SK-N-SH (cell line): Measurements from ENCODE around the gene ACP3. TPM values are rescaled to one million over a fixed set of nuclear protein-coding genes. Genes with fewer than 3 reads are reported as not detected.

Experiments
- CTCF ChIA-PET: fragments of 300-600, 350-600 bp; formaldehyde crosslinking; extraction: SDS; loops from one replicate; lab custom pipeline; 2021; lab: Yijun Ruan, JAX
- POLR2A ChIA-PET: fragments of 350-600 bp; sonication (Branson Sonifier 250); formaldehyde crosslinking; extraction: SDS; loops from one replicate; lab custom pipeline; 2020; ENCODE audit warnings: antibody characterized with exemption, inconsistent platforms; lab: Yijun Ruan, JAX
- DNase-seq: peaks from one replicate; pipeline ENCODE4 v3.0.0; 2012
- H2AFZ ChIP-seq: fragments of 200-600 bp; sonication (generic); 2 replicates; pipeline ENCODE4 v1.8.1; 2016; ENCODE audit warnings: antibody characterized with exemption, mild to moderate bottlenecking, low read depth
- H3F3A ChIP-seq: fragments of 200-600 bp; sonication (generic); replicated peaks from 2 replicates; pipeline ENCODE3; 2016; ENCODE audit warnings: antibody characterized with exemption, mild to moderate bottlenecking; ENCODE audit not compliant: insufficient read depth
- H3K27ac ChIP-seq, 2 experiments: fragments of 200-500 bp in 1 of 2; fragments of 200-600 bp in 1 of 2; sonication (Bioruptor generic) in 1 of 2; sonication (generic), shearing (Covaris generic) in 1 of 2; 2 replicates each; pipeline versions ENCODE4 v1.5.1 to v1.6.1; 2014 to 2016; ENCODE audit warnings: low read depth in 2 of 2, inconsistent platforms in 1 of 2, low read length in 1 of 2, mild to moderate bottlenecking in 1 of 2, mixed read lengths in 1 of 2
- H3K27me3 ChIP-seq: fragments of 200-600 bp; sonication (generic), shearing (Covaris generic); 2 replicates; pipeline ENCODE4 v1.6.1; 2016; ENCODE audit warnings: mixed run types; ENCODE audit not compliant: insufficient read depth
- H3K36me3 ChIP-seq, 2 experiments: fragments of 200-500 bp in 1 of 2; fragments of 200-600 bp in 1 of 2; sonication (Bioruptor generic) in 1 of 2; sonication (generic) in 1 of 2; replicated peaks in 1 of 2; 2 replicates each; pipeline versions ENCODE3 to v1.5.1; 2014 to 2016; ENCODE audit warnings: low read length in 1 of 2, mild to moderate bottlenecking in 1 of 2; ENCODE audit not compliant: insufficient read depth in 2 of 2, control insufficient read depth in 1 of 2
- H3K4me1 ChIP-seq, 2 experiments: fragments of 200-500 bp in 1 of 2; fragments of 200-600 bp in 1 of 2; sonication (Bioruptor generic) in 1 of 2; sonication (generic), shearing (Covaris generic) in 1 of 2; 2 replicates each; pipeline versions ENCODE4 v1.5.1 to v1.6.1; 2014 to 2016; ENCODE audit warnings: low read depth in 1 of 2, low read length in 1 of 2, mixed run types in 1 of 2; ENCODE audit not compliant: insufficient read depth in 2 of 2, control insufficient read depth in 1 of 2
- H3K4me2 ChIP-seq: fragments of 200-600 bp; sonication (generic), shearing (Covaris generic); 2 replicates; pipeline ENCODE4 v1.6.1; 2017; ENCODE audit warnings: mixed run types
- H3K4me3 ChIP-seq, 2 experiments: fragments of 200-500 bp in 1 of 2; fragments of 200-600 bp in 1 of 2; sonication (Bioruptor generic) in 1 of 2; sonication (generic), shearing (Covaris generic) in 1 of 2; 2 replicates each; pipeline versions ENCODE4 v1.5.1 to v1.8.1; 2014 to 2016; ENCODE audit warnings: low read depth in 2 of 2, inconsistent platforms in 1 of 2, low read length in 1 of 2, mild to moderate bottlenecking in 1 of 2, mixed read lengths in 1 of 2, moderate library complexity in 1 of 2
- H3K79me2 ChIP-seq: fragments of 200-600 bp; sonication (generic); 2 replicates; pipeline ENCODE4 v1.8.1; 2017; ENCODE audit warnings: mild to moderate bottlenecking; ENCODE audit not compliant: insufficient read depth
- H3K9ac ChIP-seq: fragments of 200-600 bp; sonication (generic); 2 replicates; pipeline ENCODE4 v1.6.1; 2017; ENCODE audit warnings: mixed run types
- H3K9me2 ChIP-seq: fragments of 200-600 bp; sonication (generic); 2 replicates; pipeline ENCODE4 v1.6.1; 2017; ENCODE audit warnings: mixed run types
- H3K9me3 ChIP-seq: fragments of 200-600 bp; sonication (generic); 2 replicates; pipeline ENCODE4 v1.6.1; 2017; ENCODE audit warnings: mixed run types, mild to moderate bottlenecking, moderate library complexity
- H4K20me1 ChIP-seq: fragments of 200-600 bp; sonication (generic); 2 replicates; pipeline ENCODE4 v1.6.1; 2017; ENCODE audit warnings: mild to moderate bottlenecking, mixed run types; ENCODE audit not compliant: insufficient read depth
- EP300 ChIP-seq, 2 experiments: IDR thresholded peaks; 2 replicates each; pipeline versions ENCODE4 v1.4.0 to v1.6.1; 2012; ENCODE audit warnings: borderline replicate concordance in 1 of 2, low read depth in 1 of 2, low read length in 1 of 2
- FOSL2 ChIP-seq: IDR thresholded peaks from 2 replicates; pipeline ENCODE4 v1.4.0; 2012; ENCODE audit warnings: low read depth, mild to moderate bottlenecking, moderate library complexity, borderline replicate concordance
- FOXJ3 ChIP-seq: sonication (generic); formaldehyde crosslinking; IDR thresholded peaks from 2 replicates; pipeline ENCODE4 v1.5.1; 2020; ENCODE audit warnings: mild to moderate bottlenecking, missing genetic modification reagents
- GABPA ChIP-seq: IDR thresholded peaks from 2 replicates; pipeline ENCODE4 v1.4.0; 2012; ENCODE audit warnings: low read depth, mild to moderate bottlenecking
- GATA2 ChIP-seq: sonication (generic); formaldehyde crosslinking; IDR thresholded peaks from 2 replicates; pipeline ENCODE4 v1.5.0; 2020; ENCODE audit warnings: mild to moderate bottlenecking, missing genetic modification reagents
- MXI1 ChIP-seq: IDR thresholded peaks from 2 replicates; pipeline ENCODE4 v1.6.1; 2012; ENCODE audit warnings: mild to moderate bottlenecking, low read depth, low read length, improper control_type of control experiment
- RAD21 ChIP-seq: IDR thresholded peaks from 2 replicates; pipeline ENCODE4 v1.6.1; 2012; ENCODE audit warnings: mild to moderate bottlenecking, low read length
- RXRA ChIP-seq: IDR thresholded peaks from 2 replicates; pipeline ENCODE4 v1.4.0; 2012; ENCODE audit warnings: low read depth, mild to moderate bottlenecking, borderline replicate concordance
- SIN3A ChIP-seq: IDR thresholded peaks from 2 replicates; pipeline ENCODE4 v1.6.1; 2012; ENCODE audit warnings: low read depth, mild to moderate bottlenecking, low read length, moderate library complexity, borderline replicate concordance
- SMC3 ChIP-seq: IDR thresholded peaks from 2 replicates; pipeline ENCODE4 v1.6.1; 2012; ENCODE audit warnings: low read depth, low read length, improper control_type of control experiment
- TAF1 ChIP-seq: IDR thresholded peaks from 2 replicates; pipeline ENCODE4 v1.6.1; 2012; ENCODE audit warnings: low read depth, mild to moderate bottlenecking, low read length, moderate library complexity, borderline replicate concordance
- TCF12 ChIP-seq: IDR thresholded peaks from 2 replicates; pipeline ENCODE4 v1.4.0; 2012
- TEAD4 ChIP-seq: IDR thresholded peaks from 2 replicates; pipeline ENCODE4 v1.4.0; 2012; ENCODE audit warnings: mild to moderate bottlenecking, borderline replicate concordance; ENCODE audit not compliant: insufficient read depth
- WGBS: methylation state at CpG from one replicate; pipeline ENCODE4 v1.1.6; 2017; ENCODE audit warnings: low lambda C conversion rate; 5-methylcytosine and 5-hydroxymethylcytosine counted together
- polyA plus RNA-seq, 3 experiments: library from polyadenylated mRNA; depleted of rRNA; stranded (reverse); fragments of >200 nt; gene quantifications; 2 replicates each; pipeline ENCODE4 v1.2.3, GENCODE V29; 2012
- TF ChIP-seq, protein P1 (sequence below): IDR thresholded peaks from 2 replicates; pipeline ENCODE4; 2012
- TF ChIP-seq, protein P2 (sequence below): fragments of 150-350 bp; IDR thresholded peaks from 2 replicates; pipeline ENCODE4 v1.6.1; 2016; ENCODE audit warnings: mild to moderate bottlenecking, low read depth, low read length
- TF ChIP-seq, protein P3 (sequence below): fragments of 200-600 bp; sonication (generic); IDR thresholded peaks from 2 replicates; pipeline ENCODE4 v1.6.1; 2017; ENCODE audit warnings: antibody characterized with exemption, mild to moderate bottlenecking, moderate library complexity
- TF ChIP-seq, protein P4 (sequence below): IDR thresholded peaks from 2 replicates; pipeline ENCODE4 v1.6.1; 2012; ENCODE audit warnings: mild to moderate bottlenecking, low read depth, low read length, moderate library complexity

Gene ACP3
- polyA plus RNA-seq, 1 of the 3 experiments (the other 2 are of a cell fraction), result 0.30 TPM

DNA sequence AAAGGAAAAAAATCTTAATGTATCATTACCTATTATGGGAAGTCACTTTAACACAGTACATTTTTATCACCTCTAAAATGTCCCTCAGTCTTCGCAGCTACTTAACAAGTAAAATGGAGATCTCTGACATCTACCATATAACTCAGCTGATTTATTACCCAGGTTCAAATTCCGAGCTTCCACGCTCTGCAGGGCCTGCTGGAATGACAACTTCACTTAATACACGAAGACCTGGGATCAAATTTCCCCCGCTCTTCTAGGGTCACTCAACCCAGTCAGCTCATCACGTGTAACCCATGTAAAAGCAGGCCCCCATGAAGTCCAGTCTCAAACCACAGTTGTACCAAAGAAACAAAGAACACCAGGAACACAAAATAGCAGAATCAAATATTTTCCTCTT lies 44.2 kb upstream of the ACP3 start:
- H3K4me2 ChIP-seq, result no peak overlapping the region
- H3K9ac ChIP-seq, result no peak overlapping the region
- H4K20me1 ChIP-seq, result no peaks in the 10 kb centered on the region
- no peaks in the 10 kb centered on the region for H3K4me1 ChIP-seq
- H3K4me3 ChIP-seq, result no peak overlapping the region
- no peaks in the 10 kb centered on the region for H3F3A ChIP-seq
- no peaks in the 10 kb centered on the region for H3K9me2 ChIP-seq
- no peak overlapping the region for H3K27ac ChIP-seq
- POLR2A ChIA-PET, result no interaction called here
- DNase-seq, result no peak
- CTCF ChIA-PET, result interaction anchor here (0.6 to 1.2 kb wide), 3 partner anchors 16 to 235 kb away, joined by 3 read pairs; no protein-coding TSS in a partner anchor
- H3K79me2 ChIP-seq, result no peaks in the 10 kb centered on the region
- H3K27me3 ChIP-seq, result no peaks in the 10 kb centered on the region
- H3K36me3 ChIP-seq, result no peaks in the 10 kb centered on the region
- no peaks in the 10 kb centered on the region for H3K9me3 ChIP-seq
- TF ChIP-seq GATA2 (CRISPR knock-in tag) (no peak), GABPA (no peak), TCF12 (no peak), FOSL2 (no peak), FOXJ3 (CRISPR knock-in tag) (no peak), RAD21 (no peak), SIN3A (no peak), TAF1 (no peak), RXRA (no peak), EP300 (IDR thresholded peaks at IDR 0.05; ENCODE audit: borderline replicate concordance in 1 of 2, low read depth in 1 of 2, low read length in 1 of 2) (no peak), MXI1 (no peak), SMC3 (no peak), TEAD4 (no peak)
- TF ChIP-seq, protein P1, sequence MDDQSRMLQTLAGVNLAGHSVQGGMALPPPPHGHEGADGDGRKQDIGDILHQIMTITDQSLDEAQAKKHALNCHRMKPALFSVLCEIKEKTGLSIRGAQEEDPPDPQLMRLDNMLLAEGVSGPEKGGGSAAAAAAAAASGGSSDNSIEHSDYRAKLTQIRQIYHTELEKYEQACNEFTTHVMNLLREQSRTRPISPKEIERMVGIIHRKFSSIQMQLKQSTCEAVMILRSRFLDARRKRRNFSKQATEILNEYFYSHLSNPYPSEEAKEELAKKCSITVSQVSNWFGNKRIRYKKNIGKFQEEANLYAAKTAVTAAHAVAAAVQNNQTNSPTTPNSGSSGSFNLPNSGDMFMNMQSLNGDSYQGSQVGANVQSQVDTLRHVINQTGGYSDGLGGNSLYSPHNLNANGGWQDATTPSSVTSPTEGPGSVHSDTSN, result no peak
- TF ChIP-seq, protein P2, sequence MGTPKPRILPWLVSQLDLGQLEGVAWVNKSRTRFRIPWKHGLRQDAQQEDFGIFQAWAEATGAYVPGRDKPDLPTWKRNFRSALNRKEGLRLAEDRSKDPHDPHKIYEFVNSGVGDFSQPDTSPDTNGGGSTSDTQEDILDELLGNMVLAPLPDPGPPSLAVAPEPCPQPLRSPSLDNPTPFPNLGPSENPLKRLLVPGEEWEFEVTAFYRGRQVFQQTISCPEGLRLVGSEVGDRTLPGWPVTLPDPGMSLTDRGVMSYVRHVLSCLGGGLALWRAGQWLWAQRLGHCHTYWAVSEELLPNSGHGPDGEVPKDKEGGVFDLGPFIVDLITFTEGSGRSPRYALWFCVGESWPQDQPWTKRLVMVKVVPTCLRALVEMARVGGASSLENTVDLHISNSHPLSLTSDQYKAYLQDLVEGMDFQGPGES, result no peak
- TF ChIP-seq, protein P3, sequence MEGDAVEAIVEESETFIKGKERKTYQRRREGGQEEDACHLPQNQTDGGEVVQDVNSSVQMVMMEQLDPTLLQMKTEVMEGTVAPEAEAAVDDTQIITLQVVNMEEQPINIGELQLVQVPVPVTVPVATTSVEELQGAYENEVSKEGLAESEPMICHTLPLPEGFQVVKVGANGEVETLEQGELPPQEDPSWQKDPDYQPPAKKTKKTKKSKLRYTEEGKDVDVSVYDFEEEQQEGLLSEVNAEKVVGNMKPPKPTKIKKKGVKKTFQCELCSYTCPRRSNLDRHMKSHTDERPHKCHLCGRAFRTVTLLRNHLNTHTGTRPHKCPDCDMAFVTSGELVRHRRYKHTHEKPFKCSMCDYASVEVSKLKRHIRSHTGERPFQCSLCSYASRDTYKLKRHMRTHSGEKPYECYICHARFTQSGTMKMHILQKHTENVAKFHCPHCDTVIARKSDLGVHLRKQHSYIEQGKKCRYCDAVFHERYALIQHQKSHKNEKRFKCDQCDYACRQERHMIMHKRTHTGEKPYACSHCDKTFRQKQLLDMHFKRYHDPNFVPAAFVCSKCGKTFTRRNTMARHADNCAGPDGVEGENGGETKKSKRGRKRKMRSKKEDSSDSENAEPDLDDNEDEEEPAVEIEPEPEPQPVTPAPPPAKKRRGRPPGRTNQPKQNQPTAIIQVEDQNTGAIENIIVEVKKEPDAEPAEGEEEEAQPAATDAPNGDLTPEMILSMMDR, result no peak
- TF ChIP-seq, protein P4, sequence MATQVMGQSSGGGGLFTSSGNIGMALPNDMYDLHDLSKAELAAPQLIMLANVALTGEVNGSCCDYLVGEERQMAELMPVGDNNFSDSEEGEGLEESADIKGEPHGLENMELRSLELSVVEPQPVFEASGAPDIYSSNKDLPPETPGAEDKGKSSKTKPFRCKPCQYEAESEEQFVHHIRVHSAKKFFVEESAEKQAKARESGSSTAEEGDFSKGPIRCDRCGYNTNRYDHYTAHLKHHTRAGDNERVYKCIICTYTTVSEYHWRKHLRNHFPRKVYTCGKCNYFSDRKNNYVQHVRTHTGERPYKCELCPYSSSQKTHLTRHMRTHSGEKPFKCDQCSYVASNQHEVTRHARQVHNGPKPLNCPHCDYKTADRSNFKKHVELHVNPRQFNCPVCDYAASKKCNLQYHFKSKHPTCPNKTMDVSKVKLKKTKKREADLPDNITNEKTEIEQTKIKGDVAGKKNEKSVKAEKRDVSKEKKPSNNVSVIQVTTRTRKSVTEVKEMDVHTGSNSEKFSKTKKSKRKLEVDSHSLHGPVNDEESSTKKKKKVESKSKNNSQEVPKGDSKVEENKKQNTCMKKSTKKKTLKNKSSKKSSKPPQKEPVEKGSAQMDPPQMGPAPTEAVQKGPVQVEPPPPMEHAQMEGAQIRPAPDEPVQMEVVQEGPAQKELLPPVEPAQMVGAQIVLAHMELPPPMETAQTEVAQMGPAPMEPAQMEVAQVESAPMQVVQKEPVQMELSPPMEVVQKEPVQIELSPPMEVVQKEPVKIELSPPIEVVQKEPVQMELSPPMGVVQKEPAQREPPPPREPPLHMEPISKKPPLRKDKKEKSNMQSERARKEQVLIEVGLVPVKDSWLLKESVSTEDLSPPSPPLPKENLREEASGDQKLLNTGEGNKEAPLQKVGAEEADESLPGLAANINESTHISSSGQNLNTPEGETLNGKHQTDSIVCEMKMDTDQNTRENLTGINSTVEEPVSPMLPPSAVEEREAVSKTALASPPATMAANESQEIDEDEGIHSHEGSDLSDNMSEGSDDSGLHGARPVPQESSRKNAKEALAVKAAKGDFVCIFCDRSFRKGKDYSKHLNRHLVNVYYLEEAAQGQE, result no peak
- H2AFZ ChIP-seq, result no peak overlapping the region
- WGBS, result 56% methylated on average over 6 of the region's 6 CpGs
